Thyroid gland (tissue), 4 donors: ENCODE measurements around the gene ATXN7L3. TPM values are rescaled to one million over a fixed set of nuclear protein-coding genes. Genes with fewer than 3 reads are reported as not detected.

Experiments used
- DNase-seq, 2 donors: peaks; one replicate each; pipeline ENCODE4 v3.0.0-alpha.2; 2019
- H3K27ac ChIP-seq, 3 donors: fragments of 200-600 bp; sonication (generic); 1 replicate in 2 of 3; 2 replicates in 1 of 3; pipeline ENCODE4 v1.5.1; 2016 to 2019; ENCODE audit warnings: mild to moderate bottlenecking in 1 of 3, moderate library complexity in 1 of 3
- H3K27me3 ChIP-seq: fragments of 200-600 bp; sonication (generic); one replicate; pipeline ENCODE4 v1.5.1; 2019
- H3K36me3 ChIP-seq, 2 donors: fragments of 200-600 bp; sonication (generic); one replicate each; pipeline ENCODE4 v1.5.1; 2016 to 2019
- H3K4me1 ChIP-seq, 2 donors: fragments of 200-600 bp; sonication (generic); one replicate each; pipeline ENCODE4 v1.5.1; 2017 to 2019
- H3K4me3 ChIP-seq, 3 donors: fragments of 200-600 bp; sonication (generic); replicated peaks in 1 of 3; 1 replicate in 2 of 3; 2 replicates in 1 of 3; pipeline ENCODE4 v1.5.1; 2016; ENCODE audit warnings: mild to moderate bottlenecking in 1 of 3
- H3K9me3 ChIP-seq: fragments of 200-600 bp; sonication (generic); one replicate; pipeline ENCODE4 v1.5.1; 2017
- CTCF ChIP-seq, 6 experiments: fragments of 200-600 bp in 3 of 6; fragments of 450-650 bp in 3 of 6; sonication (generic) in 3 of 6; IDR thresholded peaks; one replicate each; pipeline ENCODE4 v1.5.1; 2016 to 2019; ENCODE audit warnings: antibody characterized with exemption in 6 of 6, mild to moderate bottlenecking in 2 of 6, inconsistent platforms in 1 of 6, moderate library complexity in 1 of 6
- POLR2A ChIP-seq, 2 donors: fragments of 450-650 bp; IDR thresholded peaks; one replicate each; pipeline ENCODE4 v1.6.1; 2017; ENCODE audit warnings: antibody characterized with exemption in 2 of 2, mild to moderate bottlenecking in 2 of 2, moderate library complexity in 1 of 2
- WGBS, 2 donors: methylation state at CpG; one replicate each; pipeline ENCODE4 v1.1.5; 2017; 5-methylcytosine and 5-hydroxymethylcytosine counted together
- intact Hi-C: fragments of 100-400 bp; cut with DNase I; formaldehyde crosslinking; loops from one replicate; pipeline ENCODE4 v1.15.1; 2023
- total RNA-seq, 4 donors: library from RNA; depleted of rRNA; stranded (reverse); fragments of >200 nt; gene quantifications; one replicate each; pipeline ENCODE4 v1.2.3, GENCODE V29; 2016

ATXN7L3 gene
- total RNA-seq, 4 donors from 2014 or later, result 52.4 to 64.5 (median 58.0) TPM

GRCh38 chr17:44193326-44194084, 6.2 kb downstream of the ATXN7L3 start:
- no peak for DNase-seq
- H3K4me1 ChIP-seq, result peaks cover 11 to 22% of the 10 kb centered on the region in 2 donors
- H3K9me3 ChIP-seq, result no peaks in the 10 kb centered on the region
- no peak for TF ChIP-seq CTCF (IDR thresholded peaks at IDR 0.05)
- no peak overlapping the region for H3K4me3 ChIP-seq
- H3K36me3 ChIP-seq, result peaks cover 29 to 38% of the 10 kb centered on the region in 2 donors
- no peak overlapping the region for H3K27ac ChIP-seq
- WGBS, 2 donors, result 88 to 93% methylated on average over 10 to 13 of the region's 14 CpGs
- intact Hi-C loops, result no loop called here
- no peaks in the 10 kb centered on the region for H3K27me3 ChIP-seq

- intact Hi-C loops, result no loop called here
- Histone ChIP-seq H3K27ac (no peak overlapping the region), H3K36me3 (peaks cover 29 to 38% of the 10 kb centered on the region in 2 donors)
Measured at GRCh38 chr17:44192750-44193149, 6.9 kb downstream of the ATXN7L3 start.

DNA sequence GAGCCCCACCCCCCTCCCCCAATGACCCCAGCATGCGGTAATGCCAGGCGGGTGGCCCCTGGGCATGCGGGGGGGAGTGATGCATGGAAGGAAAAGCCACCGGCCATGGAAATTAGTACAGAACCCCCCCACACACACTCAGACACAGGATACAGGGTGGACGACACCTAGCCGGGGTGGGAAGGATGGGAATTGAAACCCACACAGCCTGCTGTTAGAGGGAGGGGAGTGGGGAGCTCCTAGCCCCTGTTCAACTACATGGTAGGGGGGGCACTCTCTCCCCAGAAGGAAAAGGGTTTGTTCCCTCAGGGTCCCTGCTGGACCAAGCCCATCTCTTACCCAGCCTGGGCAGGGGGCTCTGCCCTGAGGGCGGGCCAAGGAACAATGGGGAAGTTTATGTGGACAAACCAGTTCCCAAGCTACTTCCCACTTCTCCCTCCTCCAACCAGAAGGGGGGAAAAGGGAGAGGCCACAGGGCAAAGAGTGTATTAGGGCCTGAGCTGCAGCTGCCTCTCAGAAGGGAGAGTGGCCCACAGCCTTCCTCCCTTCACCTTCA, 7.7 kb downstream of the ATXN7L3 start:
- Histone ChIP-seq H3K27me3 (no peaks in the 10 kb centered on the region), H3K4me3 (no peak overlapping the region), H3K4me1 (peaks cover 13 to 19% of the 10 kb centered on the region in 2 donors), H3K27ac (no peak overlapping the region), H3K36me3 (peaks cover 29 to 34% of the 10 kb centered on the region in 2 donors), H3K9me3 (no peaks in the 10 kb centered on the region)
- intact Hi-C loops, result no loop called here
- no peak for DNase-seq
- 70 to 76% methylated on average over 7 of the region's 7 CpGs for WGBS, 2 donors
- TF ChIP-seq CTCF (IDR thresholded peaks at IDR 0.05) (no peak), POLR2A (IDR thresholded peaks at IDR 0.05) (no peak)

More at GRCh38 chr17:44192750-44193149, 6.9 kb downstream of the ATXN7L3 start:
- Histone ChIP-seq H3K4me3 (no peak overlapping the region), H3K9me3 (no peaks in the 10 kb centered on the region), H3K27me3 (no peaks in the 10 kb centered on the region), H3K4me1 (peaks cover 11 to 23% of the 10 kb centered on the region in 2 donors)
- DNase-seq, result no peak
- TF ChIP-seq POLR2A (IDR thresholded peaks at IDR 0.05) (no peak), CTCF (IDR thresholded peaks at IDR 0.05) (no peak)
- WGBS, 2 donors, result 83 to 90% methylated on average over 2 to 5 of the region's 5 CpGs

DNA sequence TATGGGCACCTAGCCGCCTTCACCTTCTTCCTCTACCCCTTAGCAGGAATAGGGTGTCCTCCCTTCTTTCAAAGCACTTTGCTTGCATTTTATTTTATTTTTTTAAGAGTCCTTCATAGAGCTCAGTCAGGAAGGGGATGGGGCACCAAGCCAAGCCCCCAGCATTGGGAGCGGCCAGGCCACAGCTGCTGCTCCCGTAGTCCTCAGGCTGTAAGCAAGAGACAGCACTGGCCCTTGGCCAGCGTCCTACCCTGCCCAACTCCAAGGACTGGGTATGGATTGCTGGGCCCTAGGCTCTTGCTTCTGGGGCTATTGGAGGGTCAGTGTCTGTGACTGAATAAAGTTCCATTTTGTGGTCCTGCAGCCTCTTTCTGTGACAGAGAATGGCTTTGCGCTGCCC, 8.3 kb downstream of the ATXN7L3 start:
- no peak overlapping the region for H3K4me3 ChIP-seq
- peak overlapping the region in 1 of 3 donors; percentile 33 for H3K27ac ChIP-seq
- H3K4me1 ChIP-seq, result peaks cover 13 to 18% of the 10 kb centered on the region in 2 donors
- H3K27me3 ChIP-seq, result no peaks in the 10 kb centered on the region
- peaks cover 29 to 31% of the 10 kb centered on the region in 2 donors for H3K36me3 ChIP-seq
- 57 to 68% methylated on average over 5 of the region's 5 CpGs for WGBS, 2 donors
- DNase-seq, result peak; percentile 76 to 77
- no peaks in the 10 kb centered on the region for H3K9me3 ChIP-seq
- TF ChIP-seq POLR2A (IDR thresholded peaks at IDR 0.05) (no peak), CTCF (IDR thresholded peaks at IDR 0.05) (no peak)
- intact Hi-C loops, result no loop called here

- TF ChIP-seq CTCF (IDR thresholded peaks at IDR 0.05) (no peak), POLR2A (IDR thresholded peaks at IDR 0.05) (no peak)
- Histone ChIP-seq H3K36me3 (peaks cover 29 to 31% of the 10 kb centered on the region in 2 donors), H3K27ac (no peak overlapping the region), H3K4me1 (peaks cover 13 to 23% of the 10 kb centered on the region in 2 donors), H3K27me3 (no peaks in the 10 kb centered on the region), H3K9me3 (no peaks in the 10 kb centered on the region), H3K4me3 (no peak overlapping the region)
- no peak for DNase-seq
- intact Hi-C loops, result no loop called here
- 94 to 97% methylated on average over 10 of the region's 10 CpGs for WGBS, 2 donors
Measured at GRCh38 chr17:44190481-44190880, 9.2 kb downstream of the ATXN7L3 start.
